Measurements from ENCODE around the gene IPO13. TPM values are rescaled to one million over a fixed set of nuclear protein-coding genes. Genes with fewer than 3 reads are reported as not detected.

The IPO13 gene
- total and polyA plus RNA-seq, 10 of the 15 experiments (the other 5 are each of a cell fraction or from before 2014, with no cell fraction given): 7.1 to 26.6 (median 15.9) TPM

DNA sequence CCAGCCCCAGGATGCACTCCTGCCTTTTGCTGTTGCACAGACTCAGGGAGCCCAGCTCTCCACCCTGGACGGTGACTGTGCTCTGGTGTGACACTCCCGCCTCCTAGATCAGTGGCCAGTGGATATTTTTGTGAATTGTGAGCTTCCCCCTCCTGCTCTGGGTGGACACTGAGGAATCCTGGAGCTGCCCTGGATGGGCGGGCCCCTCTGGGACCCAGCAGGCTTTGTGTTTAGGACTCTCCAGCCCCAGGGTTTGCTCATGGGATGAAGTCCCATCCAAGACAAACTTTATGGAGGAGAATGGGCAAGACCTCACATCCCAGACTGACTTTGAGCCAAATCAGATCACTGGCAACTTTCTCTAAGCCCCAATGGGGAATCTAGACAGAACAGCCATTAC lies 68.5 kb downstream of the IPO13 start:
- SMC1A ChIA-PET (ENCODE audit: uncharacterized antibody, unreplicated experiment): interaction anchor here (1.0 to 1.7 kb wide), 2 partner anchors 10 to 66 kb away, joined by 3 to 5 read pairs; no protein-coding TSS in a partner anchor
- Histone ChIP-seq H3K36me3 (ENCODE audit: control insufficient read depth in 2 of 2, insufficient read depth in 2 of 2, low read length in 1 of 2) (no peaks in the 10 kb centered on the region), H3K27me3 (replicated peaks in 1 of 2; ENCODE audit: control insufficient read depth in 2 of 2, insufficient read depth in 2 of 2, low read length in 1 of 2) (no peaks in the 10 kb centered on the region; a peak in 1 of 4 replicates), H3K4me3 (no peak overlapping the region), H3K9me3 (replicated peaks; ENCODE audit: control insufficient read depth, insufficient read depth, low read length) (no peaks in the 10 kb centered on the region), H3K4me1 (ENCODE audit: control insufficient read depth, insufficient read depth, low read length) (no peaks in the 10 kb centered on the region), H3K27ac (ENCODE audit: control insufficient read depth, insufficient read depth) (no peak overlapping the region), H3K79me2 (ENCODE audit: control insufficient read depth, insufficient read depth, low read length) (no peaks in the 10 kb centered on the region), H4K20me1 (ENCODE audit: control insufficient read depth, insufficient read depth) (no peaks in the 10 kb centered on the region), H2AFZ (ENCODE audit: control insufficient read depth, low read depth, low read length) (no peak overlapping the region), H3K9ac (ENCODE audit: control insufficient read depth, insufficient read depth, low read length) (no peak overlapping the region), H3K4me2 (ENCODE audit: control insufficient read depth, insufficient read depth) (no peak overlapping the region)
- CTCF ChIA-PET: interaction anchor here (0.8 to 2.3 kb wide), 4 partner anchors 10 to 33 kb away, joined by 3 to 15 read pairs (median 4); no protein-coding TSS in a partner anchor
- intact Hi-C loops (cut with micrococcal nuclease; ENCODE audit: unreplicated experiment): no loop called here
- BruUV-seq (replicated peaks): no TSS peak
- in situ Hi-C loops (cut with MboI): no loop called here
- FAIRE-seq: no peak
- RAD21 ChIA-PET (ENCODE audit: unreplicated experiment): interaction anchor here (0.5 to 1.5 kb wide), 2 partner anchors 16 to 19 kb away, joined by 3 read pairs; partner anchors contain the start of gene SLC6A9
- ATAC-seq: no peak
- POLR2A ChIA-PET: no interaction called here
- WGBS (ENCODE audit: insufficient coverage, insufficient replicate concordance, low lambda C conversion rate, missing lambda C conversion rate): 41% methylated on average over 3 of the region's 3 CpGs
- DNase-seq (ENCODE audit: low read depth, low spot score): no peak
- TF ChIP-seq, protein P1, sequence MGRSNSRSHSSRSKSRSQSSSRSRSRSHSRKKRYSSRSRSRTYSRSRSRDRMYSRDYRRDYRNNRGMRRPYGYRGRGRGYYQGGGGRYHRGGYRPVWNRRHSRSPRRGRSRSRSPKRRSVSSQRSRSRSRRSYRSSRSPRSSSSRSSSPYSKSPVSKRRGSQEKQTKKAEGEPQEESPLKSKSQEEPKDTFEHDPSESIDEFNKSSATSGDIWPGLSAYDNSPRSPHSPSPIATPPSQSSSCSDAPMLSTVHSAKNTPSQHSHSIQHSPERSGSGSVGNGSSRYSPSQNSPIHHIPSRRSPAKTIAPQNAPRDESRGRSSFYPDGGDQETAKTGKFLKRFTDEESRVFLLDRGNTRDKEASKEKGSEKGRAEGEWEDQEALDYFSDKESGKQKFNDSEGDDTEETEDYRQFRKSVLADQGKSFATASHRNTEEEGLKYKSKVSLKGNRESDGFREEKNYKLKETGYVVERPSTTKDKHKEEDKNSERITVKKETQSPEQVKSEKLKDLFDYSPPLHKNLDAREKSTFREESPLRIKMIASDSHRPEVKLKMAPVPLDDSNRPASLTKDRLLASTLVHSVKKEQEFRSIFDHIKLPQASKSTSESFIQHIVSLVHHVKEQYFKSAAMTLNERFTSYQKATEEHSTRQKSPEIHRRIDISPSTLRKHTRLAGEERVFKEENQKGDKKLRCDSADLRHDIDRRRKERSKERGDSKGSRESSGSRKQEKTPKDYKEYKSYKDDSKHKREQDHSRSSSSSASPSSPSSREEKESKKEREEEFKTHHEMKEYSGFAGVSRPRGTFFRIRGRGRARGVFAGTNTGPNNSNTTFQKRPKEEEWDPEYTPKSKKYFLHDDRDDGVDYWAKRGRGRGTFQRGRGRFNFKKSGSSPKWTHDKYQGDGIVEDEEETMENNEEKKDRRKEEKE (IDR thresholded peaks at IDR 0.05): no peak
- TF ChIP-seq MTA2 (IDR thresholded peaks at IDR 0.05; ENCODE audit: low read depth) (no peak), EED (IDR thresholded peaks at IDR 0.05; ENCODE audit: low read depth) (no peak), SP1 (IDR thresholded peaks at IDR 0.05; ENCODE audit: low read depth, low read length) (no peak), POLR2AphosphoS2 (IDR thresholded peaks at IDR 0.05; ENCODE audit: low read depth, low read length) (no peak), SREBF2 (IDR thresholded peaks at IDR 0.05; ENCODE audit: low read length) (no peak), SRF (IDR thresholded peaks at IDR 0.05; ENCODE audit: low read depth in 2 of 2, low read length in 2 of 2) (no peak)

All from GM12878 (cell line).